GM10248 (cell line): ENCODE measurements around the gene EZH1.

Experiments
- CTCF ChIA-PET: fragments of 300-600 bp; sonication (Branson Sonifier 250); formaldehyde crosslinking; extraction: SDS; loops from one replicate; lab custom pipeline; 2021; ENCODE audit warnings: antibody characterized with exemption; lab: Yijun Ruan, JAX
- POLR2A ChIA-PET: fragments of 350-650 bp; sonication (Branson Sonifier 250); formaldehyde crosslinking; extraction: SDS; loops from one replicate; lab custom pipeline; 2020; ENCODE audit warnings: antibody characterized with exemption; lab: Yijun Ruan, JAX
- DNase-seq: peaks from one replicate; pipeline ENCODE4 v3.0.0; 2012; ENCODE audit errors: extremely low spot score
- TF ChIP-seq, protein P1 (sequence below): IDR thresholded peaks from 2 replicates; pipeline ENCODE4 v1.5.1; 2012; ENCODE audit warnings: mild to moderate bottlenecking, low read depth; ENCODE audit errors: extremely low read depth, missing control alignments, control extremely low read depth

Gene EZH1

DNA sequence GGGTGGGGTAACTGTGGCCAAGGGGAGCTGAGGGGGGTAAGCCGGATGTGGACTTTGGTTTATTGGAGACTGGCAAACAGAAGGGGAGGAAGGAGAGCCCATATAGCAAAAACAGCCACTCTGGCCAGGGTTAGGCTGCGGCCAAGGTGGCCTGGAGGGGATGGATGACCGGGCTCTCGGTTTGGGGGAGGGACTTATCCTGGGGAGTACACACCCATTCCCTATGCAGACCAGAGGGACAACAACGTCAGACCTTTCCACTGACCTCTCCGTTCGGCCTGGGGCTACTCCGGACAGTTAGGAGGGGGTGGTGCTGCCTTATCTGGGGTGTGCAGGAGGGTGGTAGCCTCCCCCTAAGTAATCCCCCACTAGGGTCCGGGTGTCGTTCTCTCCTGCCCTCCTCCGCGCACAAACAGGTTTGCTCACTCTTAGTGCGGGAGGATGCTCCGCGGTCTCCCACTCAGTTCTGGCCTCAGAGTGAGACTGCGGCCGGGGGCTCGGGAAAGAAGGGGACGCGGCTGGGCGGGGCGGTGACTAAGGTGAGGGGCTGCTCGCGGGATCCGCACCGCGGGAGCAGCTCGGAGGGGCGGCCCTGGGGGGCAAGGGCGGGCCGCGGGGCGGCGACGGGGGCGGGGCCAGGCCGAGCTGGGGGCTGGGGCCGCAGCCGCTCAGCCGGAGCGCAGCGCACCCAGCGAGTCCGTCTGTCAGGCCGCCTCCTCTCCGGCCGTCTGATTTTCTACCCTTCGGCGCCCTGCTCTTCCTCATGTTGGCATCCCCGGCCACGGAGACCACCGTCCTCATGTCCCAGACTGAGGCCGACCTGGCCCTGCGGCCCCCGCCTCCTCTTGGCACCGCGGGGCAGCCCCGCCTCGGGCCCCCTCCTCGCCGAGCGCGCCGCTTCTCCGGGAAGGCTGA, 35.4 kb upstream of the EZH1 start, which contains the start of gene WNK4:
TSS of gene WNK4 (plus strand) at position 675 of the 915 bp plus-strand sequence. CDS start at position 764, 89 bp downstream.
- CTCF ChIA-PET, result interaction anchor here (0.8 to 2.4 kb wide), 4 partner anchors 17 to 44 kb away, joined by 3 to 9 read pairs (median 3); partner anchors contain the start of gene BECN1

DNA sequence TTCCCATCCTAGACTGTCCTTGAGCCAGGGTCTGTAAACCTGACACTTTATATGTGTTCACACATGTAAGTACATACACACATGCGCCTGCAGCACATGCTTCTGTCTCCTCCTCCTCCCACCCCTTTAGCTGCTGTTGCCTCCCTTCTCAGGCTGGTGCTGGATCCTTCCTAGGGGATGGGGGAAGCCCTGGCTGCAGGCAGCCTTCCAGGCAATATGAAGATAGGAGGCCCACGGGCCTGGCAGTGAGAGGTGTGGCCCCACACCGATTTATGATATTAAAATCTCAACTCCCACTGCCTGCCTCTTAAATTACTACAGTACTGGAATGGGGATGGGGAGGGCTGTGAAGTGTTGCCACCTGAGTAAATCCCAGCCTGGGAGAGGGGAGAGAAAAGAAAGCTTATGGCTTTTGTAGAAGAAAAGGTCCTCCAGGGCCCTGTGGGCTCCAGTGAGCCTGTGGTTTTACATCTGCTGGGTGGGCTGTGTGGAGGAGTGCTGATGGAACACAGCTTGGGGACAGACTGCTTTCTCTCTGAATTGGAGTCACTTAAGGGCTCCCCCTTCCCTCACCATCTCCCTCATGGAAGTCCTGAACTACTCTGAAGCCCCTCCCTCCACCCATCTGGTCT, 34.6 kb upstream of the EZH1 start:
- POLR2A ChIA-PET, result no interaction called here
- DNase-seq, result no peak
- TF ChIP-seq, protein P1, sequence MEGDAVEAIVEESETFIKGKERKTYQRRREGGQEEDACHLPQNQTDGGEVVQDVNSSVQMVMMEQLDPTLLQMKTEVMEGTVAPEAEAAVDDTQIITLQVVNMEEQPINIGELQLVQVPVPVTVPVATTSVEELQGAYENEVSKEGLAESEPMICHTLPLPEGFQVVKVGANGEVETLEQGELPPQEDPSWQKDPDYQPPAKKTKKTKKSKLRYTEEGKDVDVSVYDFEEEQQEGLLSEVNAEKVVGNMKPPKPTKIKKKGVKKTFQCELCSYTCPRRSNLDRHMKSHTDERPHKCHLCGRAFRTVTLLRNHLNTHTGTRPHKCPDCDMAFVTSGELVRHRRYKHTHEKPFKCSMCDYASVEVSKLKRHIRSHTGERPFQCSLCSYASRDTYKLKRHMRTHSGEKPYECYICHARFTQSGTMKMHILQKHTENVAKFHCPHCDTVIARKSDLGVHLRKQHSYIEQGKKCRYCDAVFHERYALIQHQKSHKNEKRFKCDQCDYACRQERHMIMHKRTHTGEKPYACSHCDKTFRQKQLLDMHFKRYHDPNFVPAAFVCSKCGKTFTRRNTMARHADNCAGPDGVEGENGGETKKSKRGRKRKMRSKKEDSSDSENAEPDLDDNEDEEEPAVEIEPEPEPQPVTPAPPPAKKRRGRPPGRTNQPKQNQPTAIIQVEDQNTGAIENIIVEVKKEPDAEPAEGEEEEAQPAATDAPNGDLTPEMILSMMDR, result no peak
- CTCF ChIA-PET, result interaction anchor here (0.8 to 2.4 kb wide), 2 partner anchors 16 to 41 kb away, joined by 3 to 9 read pairs; no protein-coding TSS in a partner anchor

More for the DNA sequence above, 35.4 kb upstream of the EZH1 start, which contains the start of gene WNK4:
- TF ChIP-seq, protein P1, result no peak
- POLR2A ChIA-PET, result no interaction called here
- DNase-seq, result no peak

DNA sequence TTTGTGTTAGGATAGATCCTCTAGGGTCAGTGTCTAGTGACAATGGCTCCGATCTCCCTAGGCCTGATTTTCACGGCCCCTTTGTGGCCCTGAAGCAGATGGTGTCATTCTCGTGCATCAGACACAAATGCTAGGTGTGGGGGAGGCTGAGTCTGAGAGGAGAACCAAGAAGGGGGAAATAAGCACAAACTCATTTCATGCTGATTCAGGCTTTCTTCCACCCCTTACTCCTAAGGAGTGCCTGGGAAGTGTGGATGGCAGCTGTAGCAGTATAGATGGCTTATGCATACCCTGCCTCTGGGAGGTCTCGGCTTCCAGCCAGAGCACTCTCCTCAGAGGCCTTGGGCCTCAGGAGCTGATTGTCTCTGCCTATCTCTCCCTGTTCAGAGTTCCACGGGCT, 33.7 kb upstream of the EZH1 start:
- ChIA-PET CTCF (interaction anchor here (1.1 to 2.1 kb wide), 4 partner anchors 9 to 200 kb away, joined by 3 to 6 read pairs (median 4); partner anchors contain the start of gene RAMP2), POLR2A (no interaction called here)
- DNase-seq, result no peak
- TF ChIP-seq, protein P1, result no peak

DNA sequence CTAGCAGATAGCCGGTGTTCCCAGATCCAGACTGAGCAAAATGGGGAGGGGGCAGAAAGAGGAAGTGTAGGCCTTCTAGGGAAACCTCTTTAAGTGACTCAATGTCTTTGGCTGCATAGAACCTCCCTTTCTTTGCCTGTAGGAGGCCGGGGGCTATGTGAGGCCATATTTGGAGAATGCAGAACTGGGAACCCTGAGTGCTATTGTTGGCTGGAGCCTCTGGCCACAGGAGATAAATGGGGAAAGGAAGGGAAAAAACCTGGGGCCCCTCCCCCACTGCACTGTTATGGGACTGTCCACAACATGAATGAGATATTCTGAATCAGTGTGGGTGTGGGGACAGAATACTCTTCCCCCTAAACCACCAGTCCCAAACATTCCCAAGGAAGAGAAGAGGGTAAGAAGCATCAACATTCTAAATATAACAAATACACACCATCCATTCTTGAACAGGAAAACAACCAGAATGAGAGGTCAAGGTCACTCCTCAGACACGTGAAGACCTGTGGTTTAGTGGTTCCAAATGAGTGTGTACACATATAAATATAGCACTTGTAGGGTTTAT, 30.8 kb upstream of the EZH1 start:
- TF ChIP-seq, protein P1, result no peak
- ChIA-PET CTCF (no interaction called here), POLR2A (no interaction called here)
- DNase-seq, result no peak

DNA sequence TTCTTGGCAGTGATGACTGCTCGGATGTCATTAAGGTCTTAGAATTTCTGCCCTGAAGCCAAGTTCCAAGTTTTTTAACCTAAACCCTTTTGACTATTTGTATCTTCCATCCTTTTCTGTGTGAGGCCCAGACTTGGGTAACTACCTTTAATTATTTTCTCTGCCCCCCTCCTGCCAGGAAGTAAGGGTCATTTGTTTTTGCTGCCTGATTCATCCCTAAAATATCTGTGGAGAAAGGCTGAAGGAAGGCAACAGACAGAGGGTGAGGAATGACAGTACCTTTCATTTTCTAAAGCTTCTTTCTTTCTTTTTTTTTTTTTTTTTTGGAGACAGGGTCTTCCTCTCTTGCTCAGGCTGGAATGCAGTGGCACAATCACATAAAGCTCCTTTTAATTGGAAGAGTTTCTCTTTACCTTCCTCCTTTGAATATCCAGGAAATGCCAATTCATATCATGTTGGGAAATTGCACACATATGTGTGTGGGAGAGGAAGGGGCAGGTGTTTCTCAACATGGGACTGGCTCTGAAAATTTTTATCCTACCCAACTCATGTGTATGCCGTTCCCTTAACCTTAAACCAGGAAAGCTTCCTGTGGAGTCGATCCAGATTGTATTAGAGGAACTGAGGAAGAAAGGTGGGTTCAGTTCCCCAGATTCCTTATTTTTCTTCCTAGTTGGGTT, 29.4 kb upstream of the EZH1 start:
- TF ChIP-seq, protein P1, result no peak
- DNase-seq, result no peak
- ChIA-PET POLR2A (interaction anchor here (1.1 kb wide), 1 partner anchor 91 kb away, joined by 3 read pairs; no protein-coding TSS in a partner anchor), CTCF (interaction anchor here (0.5 to 3.6 kb wide), 8 partner anchors 10 to 196 kb away, joined by 3 to 31 read pairs (median 7); partner anchors contain the start of genes BECN1, PSMC3IP and RAMP2)
